Activated effector memory CD4-positive, alpha-beta T cell treated with Interleukin-2 at 50 U/mL for 16 hours (primary cell): ENCODE results near the gene KMT2C.
"Not testable (repeated sequence)": the region's sequence is repeated elsewhere in the genome, so short reads cannot be mapped to it uniquely, and the experiment has no call there.

Experiments used
- DNase-seq: peaks from one replicate; pipeline ENCODE4 v3.0.0-alpha.2; 2020

KMT2C gene

DNA sequence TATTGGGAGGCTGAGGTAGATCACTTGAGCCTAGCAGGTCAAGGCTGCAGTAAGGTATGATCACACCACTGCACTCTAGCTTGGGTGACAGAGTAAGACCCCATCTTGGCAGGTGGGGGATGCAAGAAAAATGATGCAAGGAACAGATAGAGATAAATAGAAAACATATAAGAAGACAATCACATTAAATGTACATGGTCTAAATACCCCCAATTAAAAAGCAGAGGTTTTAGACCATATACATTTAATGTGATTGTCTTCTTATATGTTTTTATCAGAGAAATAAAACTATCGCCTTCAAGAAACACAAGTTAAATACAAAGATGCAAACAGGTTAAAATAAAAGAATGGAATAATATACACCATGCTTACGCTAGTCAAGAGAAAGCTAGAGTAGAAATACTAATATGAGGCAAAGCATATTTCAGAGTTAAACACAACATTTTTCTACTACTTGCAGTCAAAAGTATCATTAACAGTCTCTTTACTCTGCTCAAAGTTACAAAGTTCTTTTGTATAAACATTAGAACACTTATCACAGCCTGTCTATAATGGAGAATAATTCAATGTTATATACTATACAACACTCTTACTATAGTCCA is 136.2 kb downstream of the KMT2C start:
- not testable (repeated sequence) for DNase-seq

DNA sequence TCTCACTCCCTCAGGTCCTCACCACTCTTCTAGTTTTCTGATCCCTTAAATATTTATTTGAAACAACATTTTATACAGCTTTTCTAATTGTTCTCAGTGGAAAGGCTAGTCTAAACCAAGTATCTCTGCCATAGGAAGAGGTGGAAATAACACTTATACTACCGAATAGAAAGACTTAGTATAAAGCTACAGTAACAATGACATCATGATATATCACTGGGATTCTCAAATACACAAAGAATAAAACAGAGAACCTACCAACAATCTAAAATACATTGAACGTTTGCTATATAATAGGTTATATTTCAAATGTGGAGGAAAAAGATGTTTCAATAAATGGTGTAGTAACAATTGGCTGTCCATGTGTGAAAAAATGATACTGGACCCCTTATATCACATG is 142.9 kb downstream of the KMT2C start:
- DNase-seq: no peak

DNA sequence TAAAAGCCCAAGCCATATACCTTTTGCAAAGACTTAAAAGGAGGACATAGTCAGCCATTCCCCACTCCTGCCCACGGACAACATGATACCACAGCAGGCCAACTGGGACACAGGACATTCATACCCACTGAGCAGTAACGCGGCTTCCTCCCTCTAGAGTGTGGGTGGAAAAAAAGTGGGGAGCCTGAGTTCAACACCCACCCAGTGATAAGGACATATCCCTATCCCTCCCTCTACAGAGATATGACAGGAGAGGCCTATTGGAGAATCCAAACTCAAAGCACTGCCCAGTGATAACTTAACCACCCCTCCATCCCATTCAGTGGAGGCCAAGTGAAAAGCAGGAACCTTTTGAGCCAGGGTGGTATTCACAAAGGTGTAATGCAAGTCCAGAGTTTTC is 148.8 kb downstream of the KMT2C start:
- DNase-seq: not testable (repeated sequence)

DNA sequence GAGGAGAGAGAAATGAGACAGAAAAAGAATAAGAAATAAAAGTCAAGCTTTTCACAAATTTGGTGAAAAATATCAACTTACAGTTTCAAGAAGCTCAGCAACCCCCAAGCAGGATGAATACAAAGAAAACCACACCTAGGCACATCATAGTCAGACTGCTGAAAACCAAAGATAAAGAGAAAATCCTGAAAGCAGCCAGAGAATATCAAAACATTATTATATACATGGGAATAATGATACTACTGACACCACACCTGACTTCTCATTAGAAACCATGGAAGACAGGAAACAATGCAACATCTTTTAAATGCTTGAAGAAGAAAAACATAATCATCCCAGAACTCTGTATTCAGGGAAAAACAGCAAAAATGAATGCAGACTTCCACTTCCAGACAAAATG is 149.6 kb downstream of the KMT2C start:
- DNase-seq: not testable (repeated sequence)

DNA sequence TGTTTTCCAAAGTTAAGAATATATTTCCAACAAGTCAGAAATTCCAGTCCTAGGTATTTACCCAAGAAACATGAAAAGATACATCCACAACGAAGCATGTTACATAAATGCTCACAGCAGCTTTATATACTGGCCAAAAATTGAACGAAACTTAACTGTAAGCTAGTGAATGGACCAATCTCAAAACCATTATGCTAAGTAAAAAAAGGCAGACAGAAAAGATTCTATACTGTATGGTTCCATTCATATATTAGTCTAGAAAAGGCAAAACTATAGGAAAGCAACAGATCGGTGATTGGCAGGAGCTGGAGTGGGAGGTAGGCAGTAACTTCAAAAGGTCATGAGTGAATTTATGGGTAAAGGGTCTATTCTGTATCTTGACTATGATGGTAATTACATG is 150.8 kb downstream of the KMT2C start:
- not testable (repeated sequence) for DNase-seq

DNA sequence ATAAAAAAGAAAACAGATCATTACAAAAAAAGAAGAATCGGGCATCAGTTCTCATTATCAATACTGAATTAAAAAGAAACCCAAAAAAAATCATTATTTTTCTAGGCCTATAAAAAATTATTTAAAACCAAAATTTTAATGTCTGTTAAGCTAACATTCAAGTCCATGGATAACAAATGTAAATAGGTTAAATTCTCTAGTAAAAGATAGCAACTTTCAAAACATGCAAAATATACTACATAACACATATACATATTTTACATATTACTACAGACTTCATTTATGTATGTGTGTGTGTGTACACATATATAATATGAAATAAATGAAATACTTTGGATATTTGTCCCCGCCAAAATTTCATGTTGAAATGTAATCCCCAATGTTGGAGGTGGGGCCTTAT is 158.1 kb downstream of the KMT2C start:
- DNase-seq: not testable (repeated sequence)

DNA sequence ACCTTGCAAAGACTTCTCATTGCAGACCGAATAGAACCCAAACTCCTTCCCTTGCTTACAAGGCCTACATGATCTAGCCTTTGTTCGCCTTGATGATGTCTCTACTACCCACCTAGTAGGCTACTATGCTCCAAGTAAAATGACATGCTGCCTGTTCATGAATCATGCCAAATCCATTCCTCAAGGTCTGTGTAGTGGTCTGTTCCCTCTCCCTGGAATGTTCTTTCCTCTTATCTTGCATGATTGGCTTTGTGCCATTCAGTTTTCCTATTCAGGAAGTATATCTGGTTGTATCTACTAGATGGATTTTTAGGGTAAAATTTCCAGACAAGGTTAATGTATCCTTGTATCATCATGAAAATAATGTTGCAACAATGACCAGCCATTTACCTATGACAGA is 165.4 kb downstream of the KMT2C start:
- not testable (repeated sequence) for DNase-seq

DNA sequence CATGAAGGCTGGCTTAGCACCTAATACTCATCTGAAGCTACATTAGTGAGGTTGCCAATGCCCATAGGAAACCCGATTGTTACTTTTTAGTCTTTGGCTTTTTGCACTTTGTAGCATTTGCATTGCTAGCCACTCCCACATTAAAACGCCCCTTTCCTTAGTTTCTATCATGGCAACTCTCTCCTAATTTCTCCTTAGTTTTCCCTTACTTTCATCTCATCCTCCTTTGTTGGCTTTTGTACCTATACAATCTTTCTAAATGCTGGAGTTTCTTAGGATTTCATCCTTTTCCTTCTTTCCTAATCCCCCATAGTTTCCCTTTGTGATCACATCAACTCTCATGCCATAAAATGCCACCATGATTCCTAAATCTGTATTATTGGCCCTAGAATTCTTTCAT is 168.9 kb downstream of the KMT2C start:
- DNase-seq: not testable (repeated sequence)

DNA sequence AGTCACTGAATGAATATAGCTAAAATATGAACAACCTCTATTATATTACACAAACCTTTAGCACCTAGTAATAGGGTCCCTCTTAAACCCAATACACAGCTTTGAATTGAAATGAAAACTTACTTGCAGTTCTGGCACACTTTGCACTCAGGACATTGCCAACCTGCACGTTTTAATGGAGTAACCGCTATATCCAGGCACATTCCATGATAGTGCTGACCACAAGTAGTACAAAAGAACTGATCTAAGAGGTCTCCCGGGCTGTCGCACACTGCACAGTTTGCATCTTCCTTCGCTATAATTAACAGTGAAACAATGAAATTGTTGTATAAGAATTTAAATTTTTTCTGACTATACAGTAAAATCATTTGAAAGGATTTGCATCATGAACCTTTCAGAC is 170.9 kb downstream of the KMT2C start:
- DNase-seq: not testable (repeated sequence)

DNA sequence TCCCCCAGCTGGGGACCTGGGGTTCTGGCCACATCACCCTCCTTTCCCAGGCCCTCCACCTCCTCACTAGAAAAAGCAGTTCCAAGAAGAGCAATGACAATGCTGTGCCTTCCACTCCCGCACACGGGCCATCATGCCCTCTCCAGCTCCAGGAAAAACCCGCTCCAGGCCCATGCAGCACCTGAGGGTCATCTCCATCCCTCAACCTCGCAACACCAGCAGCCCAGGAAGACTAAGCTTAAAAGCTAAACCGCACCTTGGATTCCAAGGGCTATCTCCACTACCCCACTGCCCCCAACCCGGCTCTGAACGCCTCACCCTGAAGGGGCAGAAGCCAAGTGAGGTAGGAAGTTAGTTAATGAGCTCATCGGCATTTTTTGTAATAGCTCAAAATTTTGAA is 173.7 kb downstream of the KMT2C start:
- not testable (repeated sequence) for DNase-seq

DNA sequence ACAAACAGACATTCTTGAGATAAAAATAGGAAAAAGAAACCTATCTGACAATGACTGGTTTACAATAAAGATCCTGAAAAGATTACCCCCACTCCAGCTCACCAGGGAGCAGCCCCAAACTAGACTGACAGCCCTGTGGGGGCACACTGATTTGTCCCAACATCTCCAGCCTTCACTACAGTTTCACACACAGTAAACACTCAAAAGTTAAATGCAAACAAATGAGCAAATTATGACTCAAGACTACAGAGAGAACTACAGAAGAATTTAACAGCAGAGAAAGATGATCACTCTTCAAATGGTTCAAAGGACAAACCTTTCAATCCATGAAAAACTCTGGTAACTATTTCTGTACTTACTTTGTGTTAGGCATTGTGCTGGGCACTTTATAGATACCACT is 176.2 kb downstream of the KMT2C start:
- DNase-seq: not testable (repeated sequence)

DNA sequence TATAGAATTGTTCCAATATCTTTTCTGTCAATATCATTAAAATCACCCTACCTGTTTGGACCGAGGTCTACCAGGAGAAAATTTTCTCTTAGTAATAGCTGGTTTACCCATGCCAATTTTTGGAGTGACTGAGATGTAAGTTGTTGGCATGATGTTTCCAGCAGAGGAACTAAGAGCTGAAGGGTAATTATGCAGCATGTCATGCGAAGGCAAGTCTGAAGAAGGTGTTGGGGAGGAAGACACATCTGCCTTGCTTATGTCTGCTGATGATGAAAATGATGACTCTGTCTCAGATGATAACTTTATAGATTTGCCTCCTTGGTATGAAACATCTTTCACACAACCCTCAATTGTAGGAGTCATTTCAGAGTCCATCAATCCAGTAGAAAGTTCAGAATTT is 188.0 kb downstream of the KMT2C start:
- not testable (repeated sequence) for DNase-seq

DNA sequence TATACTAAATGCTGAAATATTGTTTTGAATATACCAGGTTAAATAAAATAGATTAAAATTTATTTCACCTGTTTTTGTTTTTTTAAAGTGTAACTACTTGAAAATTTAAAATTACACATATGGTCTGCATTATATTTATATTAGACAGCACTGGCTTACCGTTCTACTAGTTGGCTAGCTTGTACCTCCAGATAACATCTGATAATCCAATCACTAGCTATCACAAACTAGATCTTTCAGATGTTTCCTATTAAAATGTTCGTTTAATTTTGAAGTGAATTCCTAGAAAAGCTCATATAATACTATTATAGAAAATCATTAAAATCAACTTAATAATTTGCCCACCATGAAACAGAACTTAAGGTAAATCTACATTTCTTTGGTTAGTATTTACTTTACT is 190.4 kb downstream of the KMT2C start:
- not testable (repeated sequence) for DNase-seq

DNA sequence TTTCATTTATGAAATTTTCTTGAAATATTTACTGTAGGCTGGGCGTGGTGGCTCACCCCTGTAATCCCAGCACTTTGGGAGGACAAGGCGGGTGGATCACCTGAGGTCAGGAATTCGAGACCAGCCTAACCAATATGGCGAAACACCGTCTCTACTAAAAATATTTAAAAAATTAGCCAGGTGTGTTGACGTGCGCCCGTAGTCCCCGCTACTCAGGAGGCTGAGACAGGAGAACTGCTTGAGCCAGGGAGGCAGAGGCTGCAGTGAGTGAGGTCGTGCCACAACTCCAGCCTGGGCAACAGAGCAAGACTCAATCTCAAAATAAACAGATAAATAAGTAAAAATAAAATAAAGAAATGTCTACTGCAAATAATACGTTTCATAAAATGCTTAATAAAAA is 192.3 kb downstream of the KMT2C start:
- not testable (repeated sequence) for DNase-seq

DNA sequence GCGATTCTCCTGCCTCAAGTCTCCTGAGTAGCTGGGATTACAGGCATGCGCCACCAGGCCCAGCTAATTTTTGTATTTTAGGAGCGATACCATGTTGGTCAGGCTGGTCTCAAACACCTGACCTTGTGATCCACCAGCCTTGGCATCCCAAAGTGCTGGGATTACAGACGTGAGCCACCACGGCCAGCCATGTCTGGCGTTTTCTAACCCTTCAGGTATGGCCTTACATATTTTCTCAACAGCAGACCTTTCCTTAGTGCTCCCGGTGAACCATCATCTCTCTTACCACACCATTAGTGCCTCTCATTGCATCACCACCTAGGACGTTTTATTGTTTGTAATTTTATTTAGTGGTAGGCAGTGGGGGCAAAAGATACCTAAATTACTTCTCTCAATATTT is 194.5 kb downstream of the KMT2C start:
- not testable (repeated sequence) for DNase-seq

DNA sequence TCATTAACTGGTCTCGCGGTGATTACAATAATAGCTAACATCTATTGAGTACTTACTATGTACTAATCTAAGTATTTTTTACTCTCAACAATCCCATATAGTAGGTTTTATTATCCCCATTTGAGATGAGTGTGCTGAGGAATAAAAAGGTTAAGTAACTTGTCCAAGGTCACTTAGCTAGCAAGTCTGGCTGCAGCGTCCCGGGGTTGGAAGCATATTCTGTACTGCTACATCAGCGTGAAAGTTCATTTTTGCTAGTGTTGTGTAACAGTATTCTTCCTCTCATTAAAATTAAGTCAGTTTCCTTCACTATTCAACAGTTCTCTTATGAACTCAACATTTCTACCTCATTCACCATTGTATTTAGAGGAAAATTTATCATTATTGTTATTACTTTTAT is 199.5 kb downstream of the KMT2C start:
- DNase-seq: not testable (repeated sequence)

DNA sequence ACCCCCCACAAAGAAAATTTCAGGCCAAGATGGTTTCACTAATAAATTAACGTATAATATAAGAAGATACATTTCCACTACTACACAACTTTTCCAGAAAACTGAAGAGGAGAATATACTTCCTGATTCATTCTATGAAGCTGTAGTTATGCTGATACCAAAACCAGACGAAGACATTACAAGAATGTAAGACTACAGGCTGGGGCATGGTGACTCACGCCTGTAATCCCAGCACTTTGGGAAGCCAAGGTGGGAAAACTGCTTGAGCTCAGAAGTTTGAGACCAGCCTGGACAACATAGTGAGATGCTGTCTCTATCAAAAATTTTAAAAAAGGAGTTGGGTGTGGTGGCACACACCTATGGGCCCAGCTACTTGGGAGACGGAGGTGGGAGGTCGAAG is 201.4 kb downstream of the KMT2C start:
- DNase-seq: not testable (repeated sequence)

DNA sequence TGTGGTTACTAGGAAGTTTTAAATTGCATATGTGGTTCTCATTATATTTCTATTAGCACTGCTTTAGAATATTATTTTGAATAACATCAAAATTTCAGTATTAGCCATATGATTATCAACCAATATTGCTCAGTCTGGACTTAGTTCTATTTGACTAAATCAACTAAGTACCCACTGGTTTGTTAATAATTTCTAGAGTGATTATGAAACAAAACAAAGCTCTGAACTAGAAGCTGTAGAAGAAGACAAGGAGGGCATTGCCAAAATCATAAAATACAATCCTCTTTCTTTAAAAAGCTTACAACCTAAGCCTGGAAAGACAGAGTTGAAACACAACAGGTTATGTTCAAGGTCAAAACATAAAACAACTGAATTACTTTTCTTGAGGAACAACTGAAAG is 204.7 kb downstream of the KMT2C start:
- no peak for DNase-seq

DNA sequence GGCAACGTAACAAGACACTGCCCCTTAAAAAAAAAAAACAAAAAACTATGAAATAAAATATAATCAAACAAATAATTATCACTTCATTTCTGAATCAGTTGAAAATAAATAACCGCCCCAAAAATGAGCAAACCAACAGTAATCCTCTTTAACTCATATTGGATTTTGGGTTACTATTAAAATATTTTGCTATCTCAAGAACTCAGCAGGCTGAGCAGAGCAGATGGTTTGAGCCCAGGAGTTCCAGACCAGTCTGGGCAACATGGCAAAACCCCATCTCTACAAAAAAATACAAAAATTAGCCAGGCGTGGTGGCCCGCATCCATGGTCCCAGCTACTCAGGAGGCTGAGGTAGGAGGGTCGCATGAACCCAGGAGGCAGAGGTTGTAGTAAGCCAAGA is 216.2 kb downstream of the KMT2C start:
- DNase-seq: not testable (repeated sequence)

DNA sequence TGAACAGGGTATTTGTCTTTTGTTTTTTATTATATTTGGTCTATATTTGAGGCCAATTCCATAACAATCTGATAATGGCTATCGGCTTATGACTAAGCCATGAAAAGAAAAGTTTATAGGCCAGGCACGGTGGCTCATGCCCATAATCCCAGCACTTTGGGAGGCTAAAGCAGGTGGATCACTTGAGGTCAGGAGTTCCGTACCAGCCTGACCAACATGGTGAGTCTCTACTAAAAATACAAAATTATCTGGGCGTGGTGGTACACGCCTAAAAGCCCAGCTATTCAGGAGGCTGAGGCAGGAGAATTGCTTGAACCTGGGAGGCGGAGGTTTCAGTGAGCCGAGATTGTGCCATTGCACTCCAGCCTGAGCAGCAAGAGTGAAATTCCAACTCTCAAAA is 227.0 kb downstream of the KMT2C start:
- not testable (repeated sequence) for DNase-seq

DNA sequence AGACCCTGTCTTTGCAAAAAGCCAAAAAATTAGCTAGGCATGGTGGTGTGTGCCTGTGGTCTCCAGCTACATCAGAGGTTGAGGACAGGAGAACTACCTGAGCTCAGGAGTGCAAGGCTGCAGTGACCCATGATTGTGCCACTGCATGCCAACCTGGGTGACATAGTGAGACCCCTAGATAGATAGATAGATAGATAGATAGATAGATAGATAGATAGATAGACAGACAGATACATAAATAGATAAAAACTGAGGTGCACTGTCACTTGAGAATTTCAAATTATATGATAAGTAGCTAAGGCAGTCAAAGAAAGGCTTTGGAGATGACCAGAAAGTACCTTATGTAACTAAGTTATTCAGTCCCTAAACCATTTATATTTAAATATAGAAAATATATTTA is 231.4 kb downstream of the KMT2C start:
- not testable (repeated sequence) for DNase-seq

DNA sequence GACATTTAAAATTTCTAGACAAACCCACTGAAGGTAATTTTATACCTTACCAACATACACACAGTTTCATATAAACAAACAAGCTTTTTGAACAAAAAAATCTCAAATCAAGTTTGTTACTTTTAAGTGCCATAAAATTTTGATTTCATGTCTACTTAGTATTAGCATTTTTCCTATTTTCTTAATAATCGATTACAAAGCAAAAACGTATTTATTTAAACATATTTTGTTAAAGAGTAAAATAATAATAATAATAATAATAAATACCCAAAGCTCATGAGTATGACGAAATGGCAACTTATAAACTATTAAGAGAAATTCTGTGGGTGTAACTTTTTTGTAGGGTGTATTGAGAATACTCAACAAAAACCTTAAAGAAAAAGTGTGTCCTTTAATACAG is 232.7 kb downstream of the KMT2C start:
- no peak for DNase-seq

DNA sequence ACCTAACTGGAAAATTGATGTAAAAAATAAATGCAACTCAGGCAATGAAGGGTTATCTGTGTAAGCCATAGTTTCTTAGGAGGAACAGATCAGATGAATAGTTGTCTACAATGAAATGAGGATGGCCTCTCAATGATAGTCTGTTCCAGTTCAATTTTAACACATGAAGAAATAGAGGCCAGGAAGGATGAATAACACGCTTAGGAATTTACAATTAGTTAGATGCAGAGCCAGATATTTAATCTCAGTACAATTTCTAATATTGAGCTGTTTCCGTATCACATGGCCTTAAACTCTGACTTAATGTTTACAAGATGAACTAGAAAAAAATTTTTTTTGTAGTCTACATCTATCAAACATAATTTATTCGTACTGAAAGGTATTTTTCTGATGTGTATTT is 233.7 kb downstream of the KMT2C start:
- DNase-seq: no peak

DNA sequence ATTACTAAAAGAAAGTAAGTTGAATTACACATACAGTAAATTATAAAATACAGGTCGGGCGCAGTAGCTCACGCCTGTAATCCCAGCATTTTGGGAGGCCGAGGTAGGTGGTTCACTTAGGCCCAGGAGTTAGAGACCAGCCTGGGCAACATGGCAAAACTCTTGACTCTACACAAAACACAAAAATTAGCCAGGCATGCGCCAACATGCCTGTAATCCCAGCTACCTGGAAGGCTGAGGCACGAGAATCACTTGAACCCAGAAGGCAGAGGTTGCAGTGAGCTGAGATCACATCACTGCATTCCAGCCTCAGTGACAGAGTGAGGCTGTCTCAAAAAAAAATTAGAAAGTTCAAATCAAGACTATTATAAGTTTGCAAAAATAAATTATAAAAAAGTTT is 235.4 kb downstream of the KMT2C start:
- DNase-seq: no peak

DNA sequence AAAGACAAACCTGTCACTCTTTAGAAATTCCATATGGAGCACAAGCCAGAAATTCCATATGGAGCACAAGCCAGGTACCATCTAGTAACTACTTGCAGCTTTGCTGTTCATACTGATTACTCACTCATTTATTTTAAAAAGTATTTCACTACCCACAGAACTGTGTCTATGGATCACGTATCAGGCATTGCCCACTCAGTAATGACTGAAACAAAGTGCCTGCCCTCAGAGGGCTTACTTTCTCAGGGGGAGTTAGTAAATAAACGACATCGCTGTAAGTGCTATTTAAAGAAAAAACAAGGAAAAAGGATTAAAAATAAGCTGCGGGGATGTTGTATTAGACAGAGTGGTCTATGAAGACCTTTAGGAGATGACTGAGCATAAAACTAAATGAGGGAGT is 239.4 kb downstream of the KMT2C start:
- DNase-seq: no peak

DNA sequence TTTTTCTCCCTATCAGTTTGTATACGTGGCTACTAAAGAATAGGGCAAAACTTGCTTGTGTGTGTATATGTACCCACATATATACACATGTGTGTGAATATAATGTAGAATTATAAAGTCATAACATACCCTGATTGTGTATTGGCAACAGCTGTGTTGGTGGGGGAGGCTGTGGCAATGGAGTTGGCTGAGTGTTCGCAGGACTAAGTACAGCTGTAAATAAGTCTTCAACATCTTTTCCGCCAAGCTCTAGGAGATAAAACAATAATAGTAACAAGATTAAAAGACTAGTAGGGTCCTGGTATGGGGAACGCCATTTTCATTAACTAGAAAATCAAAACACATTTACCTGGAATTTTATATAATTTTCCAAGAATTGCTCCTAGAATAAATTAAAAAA is 241.9 kb downstream of the KMT2C start:
- DNase-seq: no peak
